Skeletal muscle satellite cell (primary cell): ENCODE measurements around the gene KLHL6. TPM values are rescaled to one million over a fixed set of nuclear protein-coding genes. Genes with fewer than 3 reads are reported as not detected.

Experiments used
- H3K27me3 ChIP-seq: 2 replicates; pipeline ENCODE4 v1.7.0; 2013; ENCODE audit warnings: low read length; ENCODE audit not compliant: control insufficient read depth, insufficient read depth
- H3K36me3 ChIP-seq: 2 replicates; pipeline ENCODE4 v1.7.0; 2013; ENCODE audit warnings: mild to moderate bottlenecking, control low read depth, low read length; ENCODE audit not compliant: insufficient read depth
- H3K4me1 ChIP-seq: 2 replicates; pipeline ENCODE4 v1.7.0; 2013; ENCODE audit warnings: low read length; ENCODE audit not compliant: control insufficient read depth, insufficient read depth
- H3K4me2 ChIP-seq: 2 replicates; pipeline ENCODE4 v1.7.0; 2013; ENCODE audit warnings: mild to moderate bottlenecking, low read length
- H3K4me3 ChIP-seq: 2 replicates; pipeline ENCODE4 v1.7.0; 2013; ENCODE audit warnings: low read length
- H3K9ac ChIP-seq: 2 replicates; pipeline ENCODE4 v1.7.0; 2013; ENCODE audit warnings: mild to moderate bottlenecking, low read depth, low read length, moderate library complexity
- H3K9me3 ChIP-seq: replicated peaks from 2 replicates; pipeline ENCODE4 v1.7.0; 2013; ENCODE audit warnings: mild to moderate bottlenecking, control low read depth, low read length
- small RNA-seq: library from RNA; depleted of rRNA; stranded (forward); fragments of <200 nt; gene quantifications from one replicate; pipeline ENCODE3, GENCODE V24; 2012

The KLHL6 gene

DNA sequence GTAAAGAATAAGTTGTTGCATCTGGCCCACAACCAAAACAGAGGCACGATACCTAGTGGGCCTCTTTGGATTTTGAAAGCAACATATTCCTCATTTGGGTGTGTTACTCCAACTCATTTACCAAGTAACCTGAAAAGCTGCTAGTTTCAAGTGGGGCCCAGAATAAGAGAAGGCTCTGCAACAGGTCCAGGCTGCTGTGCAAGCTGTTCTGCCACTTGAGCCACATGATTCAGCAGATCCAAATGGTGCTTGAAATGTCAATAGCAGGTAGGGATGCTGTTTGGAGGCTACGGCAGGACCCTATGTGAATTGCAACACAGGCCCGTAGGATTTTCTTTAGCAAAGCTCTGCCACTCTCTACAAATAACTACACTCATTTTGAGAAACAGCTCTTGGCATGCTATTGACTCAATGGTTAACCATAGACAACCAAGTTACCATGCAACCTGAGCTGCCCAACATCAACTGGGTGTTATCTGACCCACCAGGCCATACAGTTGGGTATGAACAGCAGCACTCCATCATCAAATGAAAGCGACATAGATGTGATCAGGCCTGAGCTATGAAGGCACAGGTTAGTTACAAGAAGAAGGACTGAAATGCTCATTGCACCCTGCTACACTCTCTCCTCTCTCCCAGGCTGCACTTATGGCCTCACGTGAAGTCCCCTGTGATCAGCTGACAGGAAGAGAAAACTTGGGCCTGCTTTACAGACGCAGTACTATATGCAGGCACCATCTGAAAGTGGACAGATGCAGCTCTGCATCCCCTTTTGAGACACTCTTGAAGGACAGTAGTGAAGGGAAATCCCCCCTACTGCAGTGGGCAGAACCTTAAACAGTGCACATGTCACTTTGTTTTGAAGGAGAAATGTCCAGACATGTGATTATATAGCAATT is 117.6 kb downstream of the KLHL6 start:
- Histone ChIP-seq H3K27me3 (peaks cover 11% of the 10 kb centered on the region), H3K4me3 (no peak overlapping the region), H3K9ac (no peak overlapping the region), H3K9me3 (no peaks in the 10 kb centered on the region), H3K36me3 (no peaks in the 10 kb centered on the region), H3K4me2 (no peak overlapping the region), H3K4me1 (peaks cover 5% of the 10 kb centered on the region)

Small RNAs within 50 kb of the gene (small RNA-seq; reads per million reads assigned to genes)
- gene RF00092 (not detected), gene RF00394 (not detected), gene RF01241 (0.21 reads per million), gene SNORA63D (1.6 reads per million, percentile 57 among the genes with 10 or more reads in this experiment)
